ENCODE measurements around the gene ZNF438. TPM values are rescaled to one million over a fixed set of nuclear protein-coding genes. Genes with fewer than 3 reads are reported as not detected.
"Not testable (repeated sequence)": the region's sequence is repeated elsewhere in the genome, so short reads cannot be mapped to it uniquely, and the experiment has no call there.

ZNF438 gene
- total and polyA plus RNA-seq, 10 of the 15 experiments (the other 5 are each of a cell fraction or from before 2014, with no cell fraction given): 0.93 to 5.2 (median 1.9) TPM

DNA sequence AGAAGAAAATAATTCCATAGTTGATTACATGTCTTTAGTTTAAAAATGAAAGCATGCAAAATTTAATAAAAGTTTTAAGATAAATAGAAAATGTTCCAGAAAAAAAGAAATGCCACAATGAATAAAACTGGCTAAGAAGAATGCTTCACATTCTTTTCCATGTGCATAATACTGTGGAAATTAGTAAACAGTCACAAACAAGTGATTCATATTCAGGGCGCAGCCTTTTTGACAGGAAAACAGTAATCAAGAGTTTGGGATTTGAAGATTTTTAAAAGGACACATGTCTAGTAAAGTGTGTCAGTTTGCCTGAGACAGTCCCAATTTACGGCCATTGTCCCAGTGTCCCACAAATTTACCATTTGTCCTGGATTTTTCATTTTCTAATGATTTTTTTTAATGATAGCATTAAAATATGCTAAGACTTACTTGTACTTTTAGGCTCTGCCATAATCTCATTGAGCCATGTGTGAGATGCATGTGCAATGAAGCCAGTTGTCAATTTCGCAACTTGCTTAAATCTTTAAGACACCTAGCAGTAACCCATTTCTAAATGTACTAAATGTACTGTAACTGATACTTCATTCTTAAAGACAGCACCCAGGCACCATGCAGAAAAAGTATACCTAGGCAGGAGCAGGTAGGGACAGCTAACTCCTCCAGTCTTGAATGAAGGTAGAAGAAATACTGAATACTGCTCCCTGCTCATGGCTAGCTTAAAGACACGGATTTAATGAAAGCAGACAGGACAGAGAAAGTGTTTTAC, 46.9 kb downstream of the ZNF438 start (continued):
- TF ChIP-seq, protein P1, sequence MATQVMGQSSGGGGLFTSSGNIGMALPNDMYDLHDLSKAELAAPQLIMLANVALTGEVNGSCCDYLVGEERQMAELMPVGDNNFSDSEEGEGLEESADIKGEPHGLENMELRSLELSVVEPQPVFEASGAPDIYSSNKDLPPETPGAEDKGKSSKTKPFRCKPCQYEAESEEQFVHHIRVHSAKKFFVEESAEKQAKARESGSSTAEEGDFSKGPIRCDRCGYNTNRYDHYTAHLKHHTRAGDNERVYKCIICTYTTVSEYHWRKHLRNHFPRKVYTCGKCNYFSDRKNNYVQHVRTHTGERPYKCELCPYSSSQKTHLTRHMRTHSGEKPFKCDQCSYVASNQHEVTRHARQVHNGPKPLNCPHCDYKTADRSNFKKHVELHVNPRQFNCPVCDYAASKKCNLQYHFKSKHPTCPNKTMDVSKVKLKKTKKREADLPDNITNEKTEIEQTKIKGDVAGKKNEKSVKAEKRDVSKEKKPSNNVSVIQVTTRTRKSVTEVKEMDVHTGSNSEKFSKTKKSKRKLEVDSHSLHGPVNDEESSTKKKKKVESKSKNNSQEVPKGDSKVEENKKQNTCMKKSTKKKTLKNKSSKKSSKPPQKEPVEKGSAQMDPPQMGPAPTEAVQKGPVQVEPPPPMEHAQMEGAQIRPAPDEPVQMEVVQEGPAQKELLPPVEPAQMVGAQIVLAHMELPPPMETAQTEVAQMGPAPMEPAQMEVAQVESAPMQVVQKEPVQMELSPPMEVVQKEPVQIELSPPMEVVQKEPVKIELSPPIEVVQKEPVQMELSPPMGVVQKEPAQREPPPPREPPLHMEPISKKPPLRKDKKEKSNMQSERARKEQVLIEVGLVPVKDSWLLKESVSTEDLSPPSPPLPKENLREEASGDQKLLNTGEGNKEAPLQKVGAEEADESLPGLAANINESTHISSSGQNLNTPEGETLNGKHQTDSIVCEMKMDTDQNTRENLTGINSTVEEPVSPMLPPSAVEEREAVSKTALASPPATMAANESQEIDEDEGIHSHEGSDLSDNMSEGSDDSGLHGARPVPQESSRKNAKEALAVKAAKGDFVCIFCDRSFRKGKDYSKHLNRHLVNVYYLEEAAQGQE (IDR thresholded peaks at IDR 0.05; ENCODE audit: low read depth, low read length): no peak
- TF ChIP-seq, protein P2, sequence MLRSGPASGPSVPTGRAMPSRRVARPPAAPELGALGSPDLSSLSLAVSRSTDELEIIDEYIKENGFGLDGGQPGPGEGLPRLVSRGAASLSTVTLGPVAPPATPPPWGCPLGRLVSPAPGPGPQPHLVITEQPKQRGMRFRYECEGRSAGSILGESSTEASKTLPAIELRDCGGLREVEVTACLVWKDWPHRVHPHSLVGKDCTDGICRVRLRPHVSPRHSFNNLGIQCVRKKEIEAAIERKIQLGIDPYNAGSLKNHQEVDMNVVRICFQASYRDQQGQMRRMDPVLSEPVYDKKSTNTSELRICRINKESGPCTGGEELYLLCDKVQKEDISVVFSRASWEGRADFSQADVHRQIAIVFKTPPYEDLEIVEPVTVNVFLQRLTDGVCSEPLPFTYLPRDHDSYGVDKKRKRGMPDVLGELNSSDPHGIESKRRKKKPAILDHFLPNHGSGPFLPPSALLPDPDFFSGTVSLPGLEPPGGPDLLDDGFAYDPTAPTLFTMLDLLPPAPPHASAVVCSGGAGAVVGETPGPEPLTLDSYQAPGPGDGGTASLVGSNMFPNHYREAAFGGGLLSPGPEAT (IDR thresholded peaks at IDR 0.05; ENCODE audit: low read depth): no peak

DNA sequence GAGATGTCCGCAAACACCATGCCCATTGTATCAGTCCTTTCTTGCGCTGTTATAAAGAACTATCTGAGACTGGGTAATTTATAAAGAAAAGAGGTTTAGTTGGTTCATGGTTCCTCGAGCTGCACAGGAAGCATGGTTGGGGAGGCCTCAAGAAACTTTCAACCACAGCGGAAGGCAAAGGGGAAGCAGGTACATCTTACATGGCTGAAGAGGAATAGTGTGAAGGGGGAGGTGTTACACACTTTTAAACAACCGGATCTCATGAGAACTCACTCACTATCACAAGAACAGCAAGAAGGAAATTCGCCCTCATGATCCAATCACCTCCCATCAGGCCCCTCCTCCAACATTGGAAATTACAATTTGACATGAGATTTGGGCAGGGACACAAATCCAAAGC, 48.5 kb downstream of the ZNF438 start:
- RAD21 ChIA-PET (ENCODE audit: unreplicated experiment); H3K4me2 ChIP-seq (ENCODE audit: control insufficient read depth, insufficient read depth); intact Hi-C loops (cut with micrococcal nuclease; ENCODE audit: unreplicated experiment); DNase-seq (ENCODE audit: low read depth, low spot score); H3K4me1 ChIP-seq (ENCODE audit: control insufficient read depth, insufficient read depth, low read length); BruUV-seq (replicated peaks); H3K4me3 ChIP-seq; H2AFZ ChIP-seq (ENCODE audit: control insufficient read depth, low read depth, low read length); ATAC-seq; in situ Hi-C loops (cut with MboI); H3K27me3 ChIP-seq (replicated peaks in 1 of 2; ENCODE audit: control insufficient read depth in 2 of 2, insufficient read depth in 2 of 2, low read length in 1 of 2); POLR2A ChIA-PET; FAIRE-seq; CTCF ChIA-PET; H3K79me2 ChIP-seq (ENCODE audit: control insufficient read depth, insufficient read depth, low read length); H3K36me3 ChIP-seq (ENCODE audit: control insufficient read depth in 2 of 2, insufficient read depth in 2 of 2, low read length in 1 of 2); H3K9ac ChIP-seq (ENCODE audit: control insufficient read depth, insufficient read depth, low read length); H4K20me1 ChIP-seq (ENCODE audit: control insufficient read depth, insufficient read depth); H3K27ac ChIP-seq (ENCODE audit: control insufficient read depth, insufficient read depth): not testable (repeated sequence)
- SMC1A ChIA-PET (ENCODE audit: uncharacterized antibody, unreplicated experiment): interaction anchor here (1.0 kb wide), 1 partner anchor 19 kb away, joined by 6 read pairs; no protein-coding TSS in a partner anchor
- TF ChIP-seq, protein P3, sequence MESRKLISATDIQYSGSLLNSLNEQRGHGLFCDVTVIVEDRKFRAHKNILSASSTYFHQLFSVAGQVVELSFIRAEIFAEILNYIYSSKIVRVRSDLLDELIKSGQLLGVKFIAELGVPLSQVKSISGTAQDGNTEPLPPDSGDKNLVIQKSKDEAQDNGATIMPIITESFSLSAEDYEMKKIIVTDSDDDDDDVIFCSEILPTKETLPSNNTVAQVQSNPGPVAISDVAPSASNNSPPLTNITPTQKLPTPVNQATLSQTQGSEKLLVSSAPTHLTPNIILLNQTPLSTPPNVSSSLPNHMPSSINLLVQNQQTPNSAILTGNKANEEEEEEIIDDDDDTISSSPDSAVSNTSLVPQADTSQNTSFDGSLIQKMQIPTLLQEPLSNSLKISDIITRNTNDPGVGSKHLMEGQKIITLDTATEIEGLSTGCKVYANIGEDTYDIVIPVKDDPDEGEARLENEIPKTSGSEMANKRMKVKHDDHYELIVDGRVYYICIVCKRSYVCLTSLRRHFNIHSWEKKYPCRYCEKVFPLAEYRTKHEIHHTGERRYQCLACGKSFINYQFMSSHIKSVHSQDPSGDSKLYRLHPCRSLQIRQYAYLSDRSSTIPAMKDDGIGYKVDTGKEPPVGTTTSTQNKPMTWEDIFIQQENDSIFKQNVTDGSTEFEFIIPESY (IDR thresholded peaks at IDR 0.05): peak; percentile 42; the same call in 1 of the 2 replicates
- WGBS (ENCODE audit: insufficient coverage, insufficient replicate concordance, low lambda C conversion rate, missing lambda C conversion rate): 19% methylated on average over 6 of the region's 6 CpGs
- peaks cover 12% of the 10 kb centered on the region; the same call in 2 of the 3 replicates for H3K9me3 ChIP-seq (replicated peaks; ENCODE audit: control insufficient read depth, insufficient read depth, low read length)
